DOHH2 (cell line): ENCODE results near the gene RANBP3L.

Source experiments
- CTCF ChIP-seq: fragments of 200-600 bp; sonication (generic); IDR thresholded peaks from one replicate; pipeline ENCODE4 v1.5.1; 2014; ENCODE audit warnings: antibody characterized with exemption, mild to moderate bottlenecking, low read depth, low read length; ENCODE audit not compliant: poor library complexity, severe bottlenecking
- EZH2phosphoT487 ChIP-seq: fragments of 200-600 bp; sonication (generic); IDR thresholded peaks from 2 replicates; pipeline ENCODE4 v1.6.1; 2017; ENCODE audit warnings: borderline replicate concordance, mild to moderate bottlenecking, antibody characterized with exemption, low read length, moderate library complexity, mixed read lengths

DNA sequence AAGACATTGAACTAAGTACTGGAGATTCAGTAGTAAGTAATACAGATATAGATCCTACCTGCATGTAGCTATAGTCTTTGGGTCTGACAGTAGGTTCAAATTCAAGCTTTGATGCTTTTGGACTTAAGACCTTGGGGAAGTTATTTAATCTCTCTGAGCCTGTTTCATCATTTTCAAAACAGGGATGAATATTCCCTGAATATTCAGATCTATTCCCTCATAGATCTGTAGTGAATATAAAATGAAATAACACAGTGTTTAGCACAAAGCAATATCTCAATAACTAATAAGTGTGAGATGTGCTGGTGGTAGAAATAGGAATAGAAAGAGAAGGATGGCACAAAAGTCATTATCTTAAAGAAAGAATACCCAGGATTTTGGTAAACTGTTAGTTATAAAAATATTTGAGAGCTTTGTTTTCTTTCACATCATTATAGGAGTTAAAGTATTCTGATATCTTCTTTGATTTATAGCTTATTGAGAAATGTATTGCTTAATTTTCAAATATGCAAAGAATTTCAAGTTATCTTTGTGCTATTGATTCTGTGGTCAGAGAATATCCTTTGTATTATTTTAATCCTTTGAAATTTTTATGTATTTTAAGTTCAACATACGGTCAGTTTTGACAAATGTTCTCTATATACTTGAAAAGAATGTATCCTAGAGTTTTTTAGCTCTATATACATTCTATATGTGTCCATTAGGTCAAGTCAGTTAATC lies 11.4 kb upstream of the RANBP3L start:
- TF ChIP-seq CTCF: no peak
- TF ChIP-seq EZH2phosphoT487: no peak
